GM18867 (cell line): ENCODE measurements around the gene ACKR2.
"Not testable (repeated sequence)": the region's sequence is repeated elsewhere in the genome, so short reads cannot be mapped to it uniquely, and the experiment has no call there.

Source experiments
- ATAC-seq: cut with Tn5 transposase; IDR thresholded peaks from one replicate; pipeline ENCODE4 v1.9.1; 2021; ENCODE audit warnings: mild to moderate bottlenecking, moderate library complexity; ENCODE audit not compliant: unreplicated experiment

Gene ACKR2

GRCh38 chr3:42801048-42801620 lies 8.1 kb upstream of the ACKR2 start:
- ATAC-seq: no peak

DNA sequence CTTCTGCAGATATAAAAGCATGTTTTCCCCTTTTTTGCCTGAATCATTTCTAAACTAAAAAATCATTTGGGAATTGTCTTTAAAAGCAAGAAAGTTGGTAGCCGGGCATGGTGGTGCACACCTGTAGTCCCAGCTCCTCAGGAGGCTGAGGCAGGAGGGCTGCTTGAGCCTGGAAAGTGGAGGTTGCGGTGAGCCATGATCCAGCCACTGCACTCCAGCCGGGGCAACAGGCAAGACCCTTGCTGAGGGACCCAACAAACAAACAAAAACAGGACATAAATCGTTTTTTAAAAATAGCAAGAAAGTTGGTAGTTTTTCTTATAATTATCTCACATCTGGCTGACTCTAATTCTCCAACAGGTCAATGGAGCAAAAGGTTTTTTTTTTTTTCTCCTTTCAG lies 7.5 kb upstream of the ACKR2 start:
- ATAC-seq: no peak

DNA sequence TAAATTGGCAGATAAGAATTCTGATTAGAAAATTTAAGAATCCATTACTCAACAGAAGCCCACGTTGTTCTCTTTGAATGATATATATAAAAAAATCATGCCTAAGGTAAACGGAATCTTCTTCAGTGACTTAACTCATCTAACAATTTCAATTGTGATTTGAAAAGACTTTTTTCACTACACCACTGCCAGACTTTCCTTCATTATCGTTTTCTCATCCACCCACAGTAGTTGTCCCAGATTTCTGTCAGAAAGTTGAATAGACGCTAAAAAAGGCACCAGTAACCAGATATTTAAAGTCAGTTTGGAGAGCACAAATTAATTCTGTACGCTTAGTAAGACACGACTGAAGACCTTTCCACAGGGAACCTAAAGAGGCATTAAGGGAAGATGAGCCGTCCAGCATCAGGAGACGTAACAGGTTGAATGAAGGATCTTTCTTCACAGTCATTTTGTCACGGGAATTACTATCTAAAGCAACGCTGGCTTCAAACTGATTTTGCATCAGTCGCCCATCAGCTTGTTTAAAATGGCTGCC lies 6.3 kb upstream of the ACKR2 start:
- no peak for ATAC-seq

GRCh38 chr3:42803414-42804105 lies 5.7 kb upstream of the ACKR2 start:
- ATAC-seq: peak; percentile 21

DNA sequence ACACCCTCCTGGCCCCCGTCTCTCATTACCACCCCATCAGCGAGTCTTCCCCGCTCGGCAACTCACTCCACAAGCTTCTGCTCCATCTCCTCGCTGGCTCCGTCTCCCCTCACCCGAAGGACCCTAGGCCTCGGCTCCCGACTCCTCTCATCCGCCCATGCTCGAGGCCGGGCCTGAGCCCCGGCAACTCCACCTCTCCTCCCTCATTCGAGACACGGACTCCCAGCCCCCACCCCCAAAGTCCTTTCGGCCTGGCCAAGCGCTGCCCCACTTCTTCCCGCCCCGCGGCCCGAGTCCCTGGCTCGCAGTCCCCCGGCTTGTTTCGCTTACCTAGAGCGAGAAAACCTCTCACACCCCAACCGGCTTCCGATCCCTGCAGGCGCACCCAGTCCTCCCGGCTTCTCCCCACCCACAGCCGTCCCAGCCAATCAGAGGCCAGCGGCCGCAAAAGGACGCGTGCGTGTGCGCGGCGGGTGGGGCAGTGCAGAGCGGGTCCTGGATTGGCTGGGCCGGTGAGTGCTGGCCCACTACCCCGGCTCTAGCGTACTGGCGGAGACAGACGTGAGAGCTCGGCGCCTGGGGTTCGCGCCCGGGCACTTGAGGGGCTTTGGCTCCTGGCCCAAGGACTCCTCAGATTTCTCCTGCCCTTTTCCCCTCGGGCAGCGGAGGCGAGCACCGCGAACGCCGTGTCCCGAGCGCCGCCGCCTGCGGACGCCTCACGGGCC lies 5.0 kb upstream of the ACKR2 start, which contains the start of gene HIGD1A:
Gene HIGD1A, minus strand, starts transcription at position 385 of the 725 bp plus-strand sequence. CDS start 10,237 bp downstream, outside the sequence.
- peak; percentile 100 for ATAC-seq

DNA sequence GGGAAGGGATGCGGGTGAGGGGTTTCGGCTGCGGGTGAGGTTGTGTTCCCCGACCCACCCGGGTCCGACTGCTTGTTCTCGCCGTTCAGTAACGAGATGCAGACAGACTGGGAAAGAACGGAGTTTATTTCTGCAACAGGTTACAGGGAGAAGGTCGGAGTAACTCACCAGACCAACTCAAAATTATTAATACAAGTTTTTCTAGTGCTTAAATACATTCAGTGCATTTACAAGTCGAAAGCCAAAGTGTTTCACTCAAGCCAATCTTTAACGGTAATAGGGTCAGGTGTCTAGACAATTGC lies 4.5 kb upstream of the ACKR2 start:
- peak; percentile 21 for ATAC-seq

GRCh38 chr3:42805141-42805821 lies 4.0 kb upstream of the ACKR2 start:
- ATAC-seq: no peak

DNA sequence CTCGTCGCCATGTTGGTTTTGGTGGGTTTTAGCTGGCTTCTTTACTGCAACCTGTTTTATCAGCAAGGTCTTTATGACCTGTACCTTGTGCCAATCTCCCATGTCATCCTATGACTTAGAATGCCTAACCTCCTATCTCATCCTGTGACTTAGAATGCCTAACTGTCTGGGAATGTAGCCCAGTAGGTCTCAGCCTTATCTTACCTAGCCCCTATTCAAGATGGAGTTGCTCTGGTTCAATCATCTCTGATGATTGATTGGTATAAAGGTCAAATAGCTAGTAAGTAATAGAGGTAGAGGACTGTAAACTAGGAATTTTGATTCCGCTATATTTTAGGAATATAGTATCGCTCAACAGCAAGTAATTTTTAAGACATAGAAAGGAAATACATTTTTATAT lies 1.3 kb upstream of the ACKR2 start:
- no peak for ATAC-seq

DNA sequence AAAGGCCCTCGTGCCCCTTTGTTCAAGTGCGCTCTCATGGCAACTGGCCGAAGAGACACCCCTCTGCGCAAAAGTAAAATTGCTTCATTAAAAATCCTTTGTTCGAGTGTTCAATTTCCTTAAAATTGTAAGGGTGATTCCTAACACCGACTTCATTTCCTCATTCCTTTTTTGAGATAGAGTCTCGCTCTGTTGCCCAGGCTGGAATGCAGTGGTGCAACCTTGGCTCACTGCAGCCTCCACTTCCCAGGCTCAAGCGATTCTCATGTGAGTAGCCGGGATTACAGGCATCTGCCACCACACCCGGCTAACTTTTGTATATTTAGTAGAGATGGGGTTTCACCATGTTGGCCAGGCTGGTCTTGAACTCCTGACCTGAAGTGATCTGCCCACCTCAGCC lies 1.5 kb downstream of the ACKR2 start:
- not testable (repeated sequence) for ATAC-seq

- not testable (repeated sequence) for ATAC-seq
These were observed 2.1 kb downstream of the ACKR2 start for GRCh38 chr3:42811118-42811883.

GRCh38 chr3:42814246-42814645 lies 5.0 kb downstream of the ACKR2 start:
- no peak for ATAC-seq

- no peak for ATAC-seq
These were observed 5.8 kb downstream of the ACKR2 start for GRCh38 chr3:42814914-42815507.

DNA sequence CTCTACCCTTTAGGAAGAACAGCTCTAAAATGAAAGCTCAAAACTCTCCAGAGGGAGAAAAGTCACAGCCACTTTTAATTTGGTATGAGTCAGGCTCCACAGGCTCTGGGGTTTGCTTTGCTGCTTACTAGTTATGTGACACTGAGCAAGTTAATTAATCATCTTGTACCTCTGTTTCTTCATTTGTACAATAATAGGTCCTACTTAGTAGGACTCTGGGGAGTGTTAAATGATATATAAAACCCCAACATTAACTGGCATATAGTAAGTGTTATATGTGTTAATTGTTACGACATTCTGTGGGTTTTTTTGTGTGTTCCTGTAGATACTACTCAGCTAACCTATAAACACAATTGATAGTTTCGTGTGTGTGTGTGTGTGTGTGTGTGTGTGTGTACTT lies 6.6 kb downstream of the ACKR2 start:
- ATAC-seq: no peak

- no peak for ATAC-seq
These were observed 10.2 kb downstream of the ACKR2 start for GRCh38 chr3:42819351-42819965.

DNA sequence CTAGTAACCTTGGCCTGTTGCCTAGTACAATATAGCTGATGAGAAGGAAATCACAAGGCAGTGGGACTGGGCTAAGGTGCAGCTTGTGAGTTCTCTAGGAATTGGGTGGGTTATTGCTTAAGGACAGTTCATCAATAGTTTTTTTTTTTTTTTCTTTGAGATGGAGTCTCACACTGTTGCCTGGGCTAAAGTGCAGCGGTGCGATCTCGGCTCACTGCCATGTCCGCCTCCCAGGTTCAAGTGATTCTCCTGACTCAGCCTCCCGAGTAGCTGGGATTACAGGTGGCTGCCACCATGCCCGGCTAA lies 11.5 kb downstream of the ACKR2 start:
- ATAC-seq: no peak

DNA sequence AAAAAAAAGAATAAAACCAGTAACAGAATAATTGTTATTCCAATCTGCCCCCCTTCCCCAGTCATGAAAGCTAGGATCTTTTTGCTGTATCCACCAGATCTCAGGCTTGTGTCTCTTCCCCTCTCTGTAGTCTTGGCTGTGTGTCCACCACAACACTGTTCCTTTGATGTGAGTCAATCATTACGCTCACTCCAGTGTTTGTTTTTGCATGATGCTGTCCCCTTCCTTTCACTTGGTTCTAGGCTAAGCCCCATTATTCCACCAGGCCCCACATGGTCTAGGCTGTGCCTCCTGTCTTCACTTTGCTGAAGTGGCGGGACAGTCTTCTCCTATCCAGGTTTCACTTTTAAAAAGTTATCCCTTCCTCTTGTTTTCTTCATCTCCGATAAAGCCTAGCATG lies 13.6 kb downstream of the ACKR2 start:
- ATAC-seq: no peak

DNA sequence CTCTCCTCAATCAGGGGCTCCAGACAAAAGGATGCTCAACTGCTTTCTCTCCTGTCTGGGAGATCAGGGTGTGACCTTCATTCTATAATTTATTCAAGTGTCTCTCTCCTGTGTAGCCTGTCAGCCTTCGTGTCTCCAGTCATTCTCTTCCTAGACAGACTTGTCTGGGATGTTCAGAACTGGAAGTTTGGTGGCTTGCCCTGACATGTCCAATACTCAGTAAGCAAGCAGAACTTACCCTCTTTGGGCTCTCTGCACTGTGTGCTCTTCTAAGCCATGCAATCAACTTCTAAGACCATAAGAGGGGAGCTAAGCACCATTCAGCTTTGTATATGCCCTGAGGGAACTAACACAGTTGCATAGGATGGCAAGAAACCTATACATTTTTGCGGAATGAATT lies 14.1 kb downstream of the ACKR2 start:
- ATAC-seq: no peak

- no peak for ATAC-seq
These were observed 16.9 kb downstream of the ACKR2 start for GRCh38 chr3:42826141-42826540.

DNA sequence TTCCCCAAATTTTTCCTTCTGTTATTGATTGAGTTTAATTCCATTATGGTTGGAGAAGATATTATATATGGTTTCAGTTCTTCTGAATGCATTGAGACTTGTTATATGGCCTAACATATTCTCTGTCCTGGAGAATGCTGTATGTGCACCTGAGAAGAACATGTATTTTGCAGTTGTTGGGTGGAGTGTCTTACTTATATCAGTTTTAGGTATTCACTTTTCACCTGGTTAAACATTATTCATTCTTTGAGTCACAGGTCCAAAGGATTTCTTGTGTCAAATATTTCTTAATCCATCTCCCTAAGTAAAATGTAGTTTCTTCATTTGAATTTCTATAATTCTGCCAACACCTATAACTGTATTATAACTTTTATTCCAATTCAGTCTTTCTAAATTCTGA lies 17.8 kb downstream of the ACKR2 start:
- no peak for ATAC-seq

- no peak for ATAC-seq
These were observed 18.4 kb downstream of the ACKR2 start for GRCh38 chr3:42827654-42828053.
